ENCODE data around the gene OR52J3. TPM values are rescaled to one million over a fixed set of nuclear protein-coding genes. Genes with fewer than 3 reads are reported as not detected.

The OR52J3 gene
- total and polyA plus RNA-seq, 2 of the 13 experiments (the other 11 are each of a cell fraction or from before 2014, with no cell fraction given), result not detected

DNA sequence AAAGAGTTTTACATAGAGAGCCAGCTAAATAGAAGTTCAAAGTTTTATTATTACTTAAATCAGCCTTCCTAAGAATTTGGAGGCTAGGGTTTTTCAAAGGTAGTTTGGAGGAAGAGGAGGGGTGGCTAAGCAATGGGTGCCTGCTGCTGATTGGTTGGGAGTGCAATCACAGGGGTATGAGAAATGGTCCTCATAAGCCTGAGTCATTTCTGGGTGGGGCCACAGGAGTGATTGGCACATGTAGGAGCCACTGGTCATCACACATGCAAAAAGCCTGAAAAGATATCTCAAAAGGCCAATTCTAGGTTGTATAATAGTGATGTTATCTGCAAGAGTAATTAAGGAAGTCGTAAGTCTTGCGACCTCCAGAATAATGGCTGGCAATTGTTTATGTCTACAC, 38.8 kb upstream of the OR52J3 start:
- BruUV-seq (replicated peaks), result no TSS peak
- no peak overlapping the region for H3K4me2 ChIP-seq (ENCODE audit: low read depth, low read length)
- H3K27me3 ChIP-seq (ENCODE audit: control insufficient read depth in 1 of 2, insufficient read depth in 2 of 2, low read length in 2 of 2), result no peaks in the 10 kb centered on the region
- H3K79me2 ChIP-seq (ENCODE audit: insufficient read depth, low read length), result no peaks in the 10 kb centered on the region
- CTCF ChIA-PET (ENCODE audit: low intra/inter-chr PET ratio, low total read pairs), result no interaction called here
- DNase-seq (ENCODE audit: low spot score) (no peak), FAIRE-seq (no peak), ATAC-seq (no peak)
- intact Hi-C loops (cut with micrococcal nuclease; ENCODE audit: unreplicated experiment), result no loop called here
- no peaks in the 10 kb centered on the region for H4K20me1 ChIP-seq (ENCODE audit: insufficient read depth, low read length)
- POLR2A ChIA-PET, result no interaction called here
- H3K4me1 ChIP-seq (ENCODE audit: insufficient read depth, low read length), result no peaks in the 10 kb centered on the region
- no peak overlapping the region for H3K4me3 ChIP-seq (replicated peaks in 1 of 3; ENCODE audit: insufficient read depth in 1 of 3, low read depth in 2 of 3, low read length in 3 of 3)
- H3K27ac ChIP-seq (ENCODE audit: extremely low read length, insufficient read depth, low read length), result no peak overlapping the region
- H3K9me3 ChIP-seq (ENCODE audit: low read length), result no peaks in the 10 kb centered on the region
- in situ Hi-C loops (cut with HindIII; ENCODE audit: extremely low pct_ligation_motif_present, low pct_unique_long_range_greater_than_20kb), result loop anchor here (5.0 to 10.0 kb wide), 2 partner anchors 370 to 823 kb away; partner anchors contain the start of gene OR51D1
- H3K9ac ChIP-seq (ENCODE audit: insufficient read depth, low read depth, low read length), result no peak overlapping the region
- no peaks in the 10 kb centered on the region for H3K36me3 ChIP-seq (replicated peaks in 1 of 2; ENCODE audit: control insufficient read depth in 1 of 2, insufficient read depth in 2 of 2, low read length in 2 of 2)
- 4% methylated on average over 2 of the region's 2 CpGs for WGBS (ENCODE audit: low lambda C conversion rate)
- no peak overlapping the region for H2AFZ ChIP-seq (ENCODE audit: low read length)
- TF ChIP-seq, protein P1, sequence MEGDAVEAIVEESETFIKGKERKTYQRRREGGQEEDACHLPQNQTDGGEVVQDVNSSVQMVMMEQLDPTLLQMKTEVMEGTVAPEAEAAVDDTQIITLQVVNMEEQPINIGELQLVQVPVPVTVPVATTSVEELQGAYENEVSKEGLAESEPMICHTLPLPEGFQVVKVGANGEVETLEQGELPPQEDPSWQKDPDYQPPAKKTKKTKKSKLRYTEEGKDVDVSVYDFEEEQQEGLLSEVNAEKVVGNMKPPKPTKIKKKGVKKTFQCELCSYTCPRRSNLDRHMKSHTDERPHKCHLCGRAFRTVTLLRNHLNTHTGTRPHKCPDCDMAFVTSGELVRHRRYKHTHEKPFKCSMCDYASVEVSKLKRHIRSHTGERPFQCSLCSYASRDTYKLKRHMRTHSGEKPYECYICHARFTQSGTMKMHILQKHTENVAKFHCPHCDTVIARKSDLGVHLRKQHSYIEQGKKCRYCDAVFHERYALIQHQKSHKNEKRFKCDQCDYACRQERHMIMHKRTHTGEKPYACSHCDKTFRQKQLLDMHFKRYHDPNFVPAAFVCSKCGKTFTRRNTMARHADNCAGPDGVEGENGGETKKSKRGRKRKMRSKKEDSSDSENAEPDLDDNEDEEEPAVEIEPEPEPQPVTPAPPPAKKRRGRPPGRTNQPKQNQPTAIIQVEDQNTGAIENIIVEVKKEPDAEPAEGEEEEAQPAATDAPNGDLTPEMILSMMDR (CRISPR knock-in tag; IDR thresholded peaks at IDR 0.05), result no peak
- TF ChIP-seq ZNF34 (CRISPR knock-in tag; IDR thresholded peaks at IDR 0.05; ENCODE audit: borderline replicate concordance) (no peak), HHEX (CRISPR knock-in tag; IDR thresholded peaks at IDR 0.05) (no peak), HDAC2 (CRISPR knock-in tag; IDR thresholded peaks at IDR 0.05) (no peak), POLR2AphosphoS2 (IDR thresholded peaks at IDR 0.05; ENCODE audit: low read depth, low read length) (no peak), ZNF589 (CRISPR knock-in tag; conservative IDR thresholded peaks at IDR 0.05) (no peak), SMARCE1 (IDR thresholded peaks at IDR 0.05; ENCODE audit: borderline replicate concordance) (no peak), GATAD1 (CRISPR knock-in tag; IDR thresholded peaks at IDR 0.05) (no peak), HNRNPH1 (optimal IDR thresholded peaks at IDR 0.05; ENCODE audit: low read depth, low read length) (no peak), ZNF496 (CRISPR knock-in tag; IDR thresholded peaks at IDR 0.05; ENCODE audit: insufficient replicate concordance) (no peak)
- TF ChIP-seq, protein P2, sequence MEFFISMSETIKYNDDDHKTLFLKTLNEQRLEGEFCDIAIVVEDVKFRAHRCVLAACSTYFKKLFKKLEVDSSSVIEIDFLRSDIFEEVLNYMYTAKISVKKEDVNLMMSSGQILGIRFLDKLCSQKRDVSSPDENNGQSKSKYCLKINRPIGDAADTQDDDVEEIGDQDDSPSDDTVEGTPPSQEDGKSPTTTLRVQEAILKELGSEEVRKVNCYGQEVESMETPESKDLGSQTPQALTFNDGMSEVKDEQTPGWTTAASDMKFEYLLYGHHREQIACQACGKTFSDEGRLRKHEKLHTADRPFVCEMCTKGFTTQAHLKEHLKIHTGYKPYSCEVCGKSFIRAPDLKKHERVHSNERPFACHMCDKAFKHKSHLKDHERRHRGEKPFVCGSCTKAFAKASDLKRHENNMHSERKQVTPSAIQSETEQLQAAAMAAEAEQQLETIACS (CRISPR knock-in tag; IDR thresholded peaks at IDR 0.05), result no peak
- TF ChIP-seq, protein P3, sequence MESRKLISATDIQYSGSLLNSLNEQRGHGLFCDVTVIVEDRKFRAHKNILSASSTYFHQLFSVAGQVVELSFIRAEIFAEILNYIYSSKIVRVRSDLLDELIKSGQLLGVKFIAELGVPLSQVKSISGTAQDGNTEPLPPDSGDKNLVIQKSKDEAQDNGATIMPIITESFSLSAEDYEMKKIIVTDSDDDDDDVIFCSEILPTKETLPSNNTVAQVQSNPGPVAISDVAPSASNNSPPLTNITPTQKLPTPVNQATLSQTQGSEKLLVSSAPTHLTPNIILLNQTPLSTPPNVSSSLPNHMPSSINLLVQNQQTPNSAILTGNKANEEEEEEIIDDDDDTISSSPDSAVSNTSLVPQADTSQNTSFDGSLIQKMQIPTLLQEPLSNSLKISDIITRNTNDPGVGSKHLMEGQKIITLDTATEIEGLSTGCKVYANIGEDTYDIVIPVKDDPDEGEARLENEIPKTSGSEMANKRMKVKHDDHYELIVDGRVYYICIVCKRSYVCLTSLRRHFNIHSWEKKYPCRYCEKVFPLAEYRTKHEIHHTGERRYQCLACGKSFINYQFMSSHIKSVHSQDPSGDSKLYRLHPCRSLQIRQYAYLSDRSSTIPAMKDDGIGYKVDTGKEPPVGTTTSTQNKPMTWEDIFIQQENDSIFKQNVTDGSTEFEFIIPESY (CRISPR knock-in tag; IDR thresholded peaks at IDR 0.05), result no peak
- TF ChIP-seq, protein P4, sequence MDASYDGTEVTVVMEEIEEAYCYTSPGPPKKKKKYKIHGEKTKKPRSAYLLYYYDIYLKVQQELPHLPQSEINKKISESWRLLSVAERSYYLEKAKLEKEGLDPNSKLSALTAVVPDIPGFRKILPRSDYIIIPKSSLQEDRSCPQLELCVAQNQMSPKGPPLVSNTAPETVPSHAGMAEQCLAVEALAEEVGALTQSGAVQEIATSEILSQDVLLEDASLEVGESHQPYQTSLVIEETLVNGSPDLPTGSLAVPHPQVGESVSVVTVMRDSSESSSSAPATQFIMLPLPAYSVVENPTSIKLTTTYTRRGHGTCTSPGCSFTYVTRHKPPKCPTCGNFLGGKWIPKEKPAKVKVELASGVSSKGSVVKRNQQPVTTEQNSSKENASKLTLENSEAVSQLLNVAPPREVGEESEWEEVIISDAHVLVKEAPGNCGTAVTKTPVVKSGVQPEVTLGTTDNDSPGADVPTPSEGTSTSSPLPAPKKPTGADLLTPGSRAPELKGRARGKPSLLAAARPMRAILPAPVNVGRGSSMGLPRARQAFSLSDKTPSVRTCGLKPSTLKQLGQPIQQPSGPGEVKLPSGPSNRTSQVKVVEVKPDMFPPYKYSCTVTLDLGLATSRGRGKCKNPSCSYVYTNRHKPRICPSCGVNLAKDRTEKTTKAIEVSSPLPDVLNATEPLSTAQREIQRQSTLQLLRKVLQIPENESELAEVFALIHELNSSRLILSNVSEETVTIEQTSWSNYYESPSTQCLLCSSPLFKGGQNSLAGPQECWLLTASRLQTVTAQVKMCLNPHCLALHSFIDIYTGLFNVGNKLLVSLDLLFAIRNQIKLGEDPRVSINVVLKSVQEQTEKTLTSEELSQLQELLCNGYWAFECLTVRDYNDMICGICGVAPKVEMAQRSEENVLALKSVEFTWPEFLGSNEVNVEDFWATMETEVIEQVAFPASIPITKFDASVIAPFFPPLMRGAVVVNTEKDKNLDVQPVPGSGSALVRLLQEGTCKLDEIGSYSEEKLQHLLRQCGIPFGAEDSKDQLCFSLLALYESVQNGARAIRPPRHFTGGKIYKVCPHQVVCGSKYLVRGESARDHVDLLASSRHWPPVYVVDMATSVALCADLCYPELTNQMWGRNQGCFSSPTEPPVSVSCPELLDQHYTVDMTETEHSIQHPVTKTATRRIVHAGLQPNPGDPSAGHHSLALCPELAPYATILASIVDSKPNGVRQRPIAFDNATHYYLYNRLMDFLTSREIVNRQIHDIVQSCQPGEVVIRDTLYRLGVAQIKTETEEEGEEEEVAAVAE (CRISPR knock-in tag; IDR thresholded peaks at IDR 0.05; ENCODE audit: borderline replicate concordance), result no peak
- TF ChIP-seq, protein P5, sequence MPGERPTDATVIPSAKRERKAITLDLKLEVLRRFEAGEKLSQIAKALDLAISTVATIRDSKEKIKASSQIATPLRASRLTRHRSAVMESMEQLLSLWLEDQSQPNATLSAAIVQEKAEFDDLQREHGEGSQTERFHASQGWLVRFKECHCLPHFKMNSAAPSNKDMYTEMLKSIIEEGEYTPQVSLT (CRISPR knock-in tag; IDR thresholded peaks at IDR 0.05; ENCODE audit: borderline replicate concordance, low read depth), result no peak
- TF ChIP-seq, protein P6, sequence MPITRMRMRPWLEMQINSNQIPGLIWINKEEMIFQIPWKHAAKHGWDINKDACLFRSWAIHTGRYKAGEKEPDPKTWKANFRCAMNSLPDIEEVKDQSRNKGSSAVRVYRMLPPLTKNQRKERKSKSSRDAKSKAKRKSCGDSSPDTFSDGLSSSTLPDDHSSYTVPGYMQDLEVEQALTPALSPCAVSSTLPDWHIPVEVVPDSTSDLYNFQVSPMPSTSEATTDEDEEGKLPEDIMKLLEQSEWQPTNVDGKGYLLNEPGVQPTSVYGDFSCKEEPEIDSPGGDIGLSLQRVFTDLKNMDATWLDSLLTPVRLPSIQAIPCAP (CRISPR knock-in tag; IDR thresholded peaks at IDR 0.05; ENCODE audit: low read depth), result no peak
